HG03066 (cell line): ENCODE measurements around the gene DSP.

Experiments used
- ATAC-seq: cut with Tn5 transposase; IDR thresholded peaks from one replicate; pipeline ENCODE4 v1.9.1; 2021; ENCODE audit warnings: low read depth; ENCODE audit not compliant: unreplicated experiment

Gene DSP

DNA sequence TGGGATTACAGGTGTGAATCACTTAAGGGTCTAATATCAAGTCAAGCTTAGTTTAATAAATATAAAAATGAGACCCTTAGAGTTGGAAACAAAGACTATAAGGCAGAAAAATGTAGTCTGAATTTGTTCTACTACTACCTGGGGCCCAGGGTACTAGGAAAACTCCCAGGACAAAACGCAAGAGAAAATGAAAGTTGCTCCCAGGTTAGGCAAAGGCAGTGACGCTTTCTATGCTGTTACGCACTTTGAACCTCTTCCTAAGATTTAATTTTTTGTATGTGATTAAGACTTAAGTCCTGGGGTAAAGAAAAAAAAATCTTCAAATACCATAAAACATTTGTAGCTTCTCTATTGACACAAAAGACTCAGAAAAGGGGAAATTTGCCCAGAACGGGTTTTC is 17.3 kb downstream of the DSP start:
- ATAC-seq = no peak

DNA sequence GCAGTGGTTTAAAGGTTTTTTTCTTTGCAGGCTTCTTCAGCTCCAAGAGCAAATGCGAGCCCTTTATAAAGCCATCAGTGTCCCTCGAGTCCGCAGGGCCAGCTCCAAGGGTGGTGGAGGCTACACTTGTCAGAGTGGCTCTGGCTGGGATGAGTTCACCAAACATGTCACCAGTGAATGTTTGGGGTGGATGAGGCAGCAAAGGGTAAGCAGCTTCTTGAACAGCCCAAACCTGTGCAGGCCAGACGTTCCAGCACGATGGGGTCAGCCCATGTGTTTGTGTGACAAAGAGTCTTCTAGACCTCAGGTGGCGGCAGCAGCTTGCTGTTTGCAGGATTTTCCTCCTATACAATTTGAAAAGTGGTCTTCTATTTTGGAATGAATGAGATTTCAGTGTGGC is 17.7 kb downstream of the DSP start:
- ATAC-seq = no peak

DNA sequence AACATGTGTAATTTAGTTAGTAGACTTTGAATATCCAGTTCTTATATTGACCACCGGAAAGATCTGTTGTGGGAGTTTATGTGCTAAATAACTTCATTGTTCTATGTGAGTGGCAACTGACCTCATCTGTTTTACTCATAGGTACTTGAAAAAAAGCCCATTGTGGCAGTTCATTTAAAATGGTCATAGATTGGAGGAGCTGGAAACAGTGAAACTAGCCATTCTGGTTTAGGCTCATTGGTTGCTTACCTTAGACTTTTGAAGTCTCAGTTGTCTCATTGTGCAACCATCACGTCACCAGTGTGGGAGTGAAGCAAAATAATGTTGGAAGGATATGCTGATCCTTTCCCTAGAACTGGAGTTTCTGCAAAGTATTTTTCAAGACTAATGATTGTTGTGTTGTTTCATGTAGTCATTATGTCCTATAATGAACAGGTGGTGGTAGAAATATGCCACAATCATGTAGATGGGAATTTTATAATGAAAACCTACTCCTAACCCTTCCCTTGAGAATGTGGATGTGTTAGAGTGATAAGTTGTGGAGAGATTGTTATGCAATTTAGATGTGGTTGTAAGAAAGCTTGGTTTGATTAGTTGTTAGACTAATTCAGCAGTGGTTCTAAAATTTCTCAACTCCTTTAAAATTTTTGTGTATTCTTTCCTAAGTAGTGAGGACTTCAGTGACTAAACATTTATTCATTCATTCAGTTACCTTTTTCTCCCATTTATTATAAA is 18.3 kb downstream of the DSP start:
- ATAC-seq = no peak

DNA sequence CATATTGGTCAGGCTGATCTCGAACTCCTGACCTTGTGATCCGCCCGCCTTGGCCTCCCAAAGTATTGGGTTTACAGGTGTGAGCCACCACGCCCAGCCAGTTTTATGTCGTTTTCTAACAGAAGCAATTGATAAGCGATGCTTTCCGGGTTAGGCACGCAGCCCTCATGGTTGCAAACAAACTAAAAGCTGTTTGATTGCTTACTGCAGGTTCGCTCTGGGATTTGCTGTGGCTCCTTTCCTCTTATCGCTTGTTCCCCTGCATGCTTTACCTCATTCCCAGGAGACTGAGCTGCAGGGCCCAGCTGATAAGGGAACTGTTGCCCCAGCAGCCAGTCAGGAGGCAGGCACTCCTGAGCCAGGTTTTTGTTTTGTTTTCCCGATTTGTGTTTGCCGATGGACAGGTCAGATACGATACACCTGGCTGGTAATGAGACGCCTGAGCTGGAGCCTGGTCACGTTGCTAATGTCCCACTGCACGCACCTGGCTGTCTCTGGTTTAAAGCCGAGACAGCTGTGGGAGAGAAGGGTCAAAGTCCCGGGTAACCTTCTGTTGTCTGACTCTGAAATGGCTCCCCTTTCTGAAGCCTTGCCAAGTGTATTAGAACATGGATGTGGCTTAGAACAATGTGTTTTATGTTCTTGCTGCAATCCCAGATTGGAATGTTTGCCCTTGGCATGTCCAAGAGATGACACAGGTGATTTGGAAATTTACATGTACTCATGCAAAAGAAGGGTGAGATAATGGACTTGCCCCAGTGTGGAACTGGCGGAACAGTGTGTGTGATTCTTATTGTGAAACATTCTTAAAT is 19.9 kb downstream of the DSP start:
- no peak for ATAC-seq

DNA sequence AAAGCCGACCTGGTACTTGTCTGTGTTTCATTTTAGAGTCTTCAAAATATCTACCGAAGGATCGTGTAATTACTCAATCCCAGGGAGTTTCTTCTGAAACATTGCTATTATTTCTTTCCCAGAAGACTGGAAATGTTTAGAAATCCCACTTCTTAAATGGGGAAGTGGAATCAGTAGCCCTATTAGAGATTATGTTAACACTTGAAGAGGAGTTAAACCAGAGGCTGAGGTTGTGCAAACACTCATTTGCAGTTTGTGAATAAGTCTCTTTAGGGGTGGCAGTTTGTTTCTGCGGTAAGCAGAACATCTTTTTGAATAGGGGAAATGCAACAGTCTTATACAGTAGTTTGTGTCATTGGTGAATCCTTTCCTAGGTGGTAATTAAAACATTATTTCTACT is 21.3 kb downstream of the DSP start:
- ATAC-seq = no peak

DNA sequence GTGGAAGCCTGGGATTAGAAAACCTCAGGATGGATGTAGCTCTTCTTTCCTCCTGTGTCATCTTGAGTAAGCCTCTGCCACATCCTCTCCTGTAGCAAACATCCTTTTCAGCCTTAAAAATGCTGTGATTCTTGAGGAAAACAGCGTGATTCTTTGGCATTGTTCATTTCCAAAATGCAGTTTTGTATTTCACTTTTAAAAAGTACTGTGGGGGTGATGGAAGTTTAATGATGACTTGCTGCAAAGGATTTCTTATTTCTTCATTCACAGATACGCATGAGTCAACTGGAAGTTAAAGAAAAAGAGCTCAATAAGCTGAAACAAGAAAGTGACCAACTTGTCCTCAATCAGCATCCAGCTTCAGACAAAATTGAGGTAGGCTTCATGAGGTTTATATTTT is 24.6 kb downstream of the DSP start:
- no peak for ATAC-seq

DNA sequence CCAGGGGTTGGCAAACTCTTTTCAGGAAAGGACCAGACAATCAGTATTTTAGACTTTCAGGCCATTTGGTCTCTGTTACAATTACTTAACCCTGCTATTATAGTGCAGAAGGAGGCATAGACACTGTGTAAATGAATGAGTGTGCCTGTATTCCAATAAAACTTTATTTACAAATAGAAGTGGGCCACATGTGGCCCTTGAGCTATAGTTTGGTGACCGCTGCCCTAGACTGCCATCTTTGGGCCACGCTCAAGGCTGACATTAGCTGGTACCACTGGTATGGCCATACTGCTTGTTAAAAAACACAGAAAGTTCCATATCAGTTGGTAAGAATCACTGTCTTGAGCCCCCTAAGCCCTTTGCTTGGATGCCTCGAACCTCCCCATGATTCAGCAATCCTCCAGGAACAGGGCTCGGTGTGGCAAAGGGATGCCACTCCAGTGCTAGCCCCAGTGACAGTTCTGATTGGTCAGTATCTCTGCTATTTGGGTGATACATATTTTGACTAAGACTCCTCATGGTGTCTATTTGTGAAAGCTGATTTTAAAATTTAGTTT is 25.2 kb downstream of the DSP start:
- ATAC-seq = no peak

DNA sequence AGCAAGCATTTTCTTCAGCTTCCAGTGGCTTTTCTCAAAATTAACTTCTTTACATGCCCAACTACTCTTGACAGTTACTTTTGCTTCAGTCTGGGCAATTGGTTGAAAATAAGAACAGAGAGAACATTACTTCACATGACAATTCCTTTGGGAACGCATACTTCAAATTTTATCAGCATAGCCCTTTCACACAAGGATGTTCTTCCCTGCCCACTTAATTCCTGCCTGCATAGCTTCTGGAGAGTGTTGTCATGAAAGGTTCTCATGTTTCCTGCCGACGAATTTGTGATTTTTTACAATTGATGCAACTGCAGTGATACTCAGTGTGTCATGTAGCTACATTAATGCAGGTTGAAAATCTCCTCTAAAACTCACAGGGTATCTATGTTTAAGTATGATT is 26.6 kb downstream of the DSP start:
- ATAC-seq = no peak

DNA sequence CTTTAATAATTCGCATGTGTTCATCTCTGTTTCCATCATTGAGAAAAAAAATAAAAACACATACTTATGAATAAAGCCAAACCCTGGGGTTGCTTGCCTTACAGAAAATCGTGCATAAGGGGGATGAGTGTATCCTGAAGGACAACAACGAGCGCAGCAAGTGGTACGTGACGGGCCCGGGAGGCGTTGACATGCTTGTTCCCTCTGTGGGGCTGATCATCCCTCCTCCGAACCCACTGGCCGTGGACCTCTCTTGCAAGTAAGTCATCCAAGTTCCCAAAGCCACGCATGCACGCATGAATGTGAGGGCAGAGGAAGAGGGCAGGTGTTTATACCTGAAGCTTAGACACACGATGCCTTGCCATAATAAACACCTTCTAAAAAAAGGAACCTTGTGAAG is 27.6 kb downstream of the DSP start:
- ATAC-seq = no peak

DNA sequence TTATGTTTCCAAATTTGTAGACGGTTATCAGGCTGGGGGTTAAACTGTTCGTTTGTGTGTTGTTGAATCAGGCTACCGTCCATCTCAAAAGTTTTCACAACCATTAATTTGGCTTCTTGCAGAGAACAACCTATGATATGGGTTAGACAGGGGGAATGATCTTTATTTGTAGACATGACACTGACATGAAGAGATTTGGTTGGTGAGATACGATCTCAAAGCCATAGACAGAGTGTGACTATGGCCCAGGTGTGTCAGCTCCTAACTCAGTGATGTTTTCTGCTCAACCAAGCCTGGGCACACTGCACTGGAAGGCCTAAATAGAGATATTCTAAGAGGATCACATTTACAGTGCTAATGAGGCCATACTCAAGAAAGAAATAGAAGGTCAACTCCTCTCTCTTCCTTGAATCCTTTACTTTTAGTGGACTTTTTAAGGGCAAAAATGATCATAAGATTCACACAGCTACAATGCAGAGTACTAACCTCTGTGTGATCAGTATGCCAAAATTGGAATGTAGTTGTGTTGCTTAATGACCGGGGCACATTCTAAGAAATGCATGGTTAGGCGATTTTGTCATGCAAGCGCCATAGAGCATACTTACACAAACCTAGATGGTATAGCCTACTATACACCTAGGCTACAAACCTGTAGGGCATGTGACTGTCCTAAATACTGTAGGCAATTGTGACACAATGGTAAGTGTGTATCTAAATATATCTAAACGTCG is 30.9 kb downstream of the DSP start:
- ATAC-seq = no peak

DNA sequence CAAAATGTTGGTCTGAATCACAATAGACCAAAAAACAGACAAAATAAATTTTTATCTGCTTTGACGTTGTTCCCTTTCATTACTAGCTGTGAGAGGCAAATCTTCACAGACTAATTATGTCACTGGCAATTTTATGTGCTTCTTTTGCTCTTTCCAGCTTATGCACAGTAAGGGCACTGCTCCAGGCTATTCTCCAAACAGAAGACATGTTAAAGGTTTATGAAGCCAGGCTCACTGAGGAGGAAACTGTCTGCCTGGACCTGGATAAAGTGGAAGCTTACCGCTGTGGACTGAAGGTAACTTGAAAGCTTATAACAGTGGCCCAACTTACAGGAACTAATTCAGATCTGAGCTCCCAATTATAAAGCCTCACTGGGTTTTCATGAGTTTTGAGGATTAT is 33.0 kb downstream of the DSP start:
- no peak for ATAC-seq

DNA sequence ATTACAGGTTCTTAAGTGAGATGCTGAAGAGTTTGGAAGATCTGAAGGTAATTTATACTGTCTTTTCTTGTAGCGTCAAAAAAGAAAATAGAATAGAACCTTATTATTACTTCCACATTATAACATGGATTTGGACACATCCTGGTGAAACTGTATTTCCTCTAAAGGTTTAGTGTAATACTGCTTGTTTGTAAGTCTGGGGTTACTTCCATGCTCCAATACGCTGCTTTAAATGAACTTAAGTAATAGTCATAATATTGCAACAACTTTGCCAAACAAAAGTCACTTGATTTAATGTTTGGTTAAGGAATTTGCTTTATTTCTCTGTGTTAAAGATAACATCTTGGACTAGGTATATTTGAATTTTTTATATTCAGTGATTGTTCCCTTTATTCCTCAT is 37.0 kb downstream of the DSP start:
- ATAC-seq = no peak

DNA sequence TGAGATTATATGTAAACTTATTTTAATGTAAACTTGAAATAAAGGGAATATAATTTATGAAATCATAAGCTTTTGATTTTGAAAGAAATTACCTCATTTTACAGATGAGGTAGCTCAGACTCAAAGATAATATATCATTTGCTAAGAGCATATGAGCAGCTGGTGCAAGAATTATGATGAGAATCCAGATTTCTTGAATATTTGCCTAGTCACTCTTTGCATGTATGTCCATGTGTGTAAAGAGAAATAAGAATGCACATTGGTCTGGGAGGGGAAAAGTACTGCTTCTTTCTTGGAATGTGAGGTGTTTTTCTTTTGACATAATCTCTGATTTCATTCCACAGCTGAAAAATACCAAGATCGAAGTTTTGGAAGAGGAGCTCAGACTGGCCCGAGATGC is 37.5 kb downstream of the DSP start:
- no peak for ATAC-seq

DNA sequence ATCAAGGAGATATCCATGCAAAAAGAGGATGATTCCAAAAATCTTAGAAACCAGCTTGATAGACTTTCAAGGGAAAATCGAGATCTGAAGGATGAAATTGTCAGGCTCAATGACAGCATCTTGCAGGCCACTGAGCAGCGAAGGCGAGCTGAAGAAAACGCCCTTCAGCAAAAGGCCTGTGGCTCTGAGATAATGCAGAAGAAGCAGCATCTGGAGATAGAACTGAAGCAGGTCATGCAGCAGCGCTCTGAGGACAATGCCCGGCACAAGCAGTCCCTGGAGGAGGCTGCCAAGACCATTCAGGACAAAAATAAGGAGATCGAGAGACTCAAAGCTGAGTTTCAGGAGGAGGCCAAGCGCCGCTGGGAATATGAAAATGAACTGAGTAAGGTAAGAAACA is 38.4 kb downstream of the DSP start:
- no peak for ATAC-seq

DNA sequence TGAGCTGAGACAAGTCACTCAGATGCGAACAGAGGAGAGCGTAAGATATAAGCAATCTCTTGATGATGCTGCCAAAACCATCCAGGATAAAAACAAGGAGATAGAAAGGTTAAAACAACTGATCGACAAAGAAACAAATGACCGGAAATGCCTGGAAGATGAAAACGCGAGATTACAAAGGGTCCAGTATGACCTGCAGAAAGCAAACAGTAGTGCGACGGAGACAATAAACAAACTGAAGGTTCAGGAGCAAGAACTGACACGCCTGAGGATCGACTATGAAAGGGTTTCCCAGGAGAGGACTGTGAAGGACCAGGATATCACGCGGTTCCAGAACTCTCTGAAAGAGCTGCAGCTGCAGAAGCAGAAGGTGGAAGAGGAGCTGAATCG is 39.1 kb downstream of the DSP start:
- no peak for ATAC-seq

DNA sequence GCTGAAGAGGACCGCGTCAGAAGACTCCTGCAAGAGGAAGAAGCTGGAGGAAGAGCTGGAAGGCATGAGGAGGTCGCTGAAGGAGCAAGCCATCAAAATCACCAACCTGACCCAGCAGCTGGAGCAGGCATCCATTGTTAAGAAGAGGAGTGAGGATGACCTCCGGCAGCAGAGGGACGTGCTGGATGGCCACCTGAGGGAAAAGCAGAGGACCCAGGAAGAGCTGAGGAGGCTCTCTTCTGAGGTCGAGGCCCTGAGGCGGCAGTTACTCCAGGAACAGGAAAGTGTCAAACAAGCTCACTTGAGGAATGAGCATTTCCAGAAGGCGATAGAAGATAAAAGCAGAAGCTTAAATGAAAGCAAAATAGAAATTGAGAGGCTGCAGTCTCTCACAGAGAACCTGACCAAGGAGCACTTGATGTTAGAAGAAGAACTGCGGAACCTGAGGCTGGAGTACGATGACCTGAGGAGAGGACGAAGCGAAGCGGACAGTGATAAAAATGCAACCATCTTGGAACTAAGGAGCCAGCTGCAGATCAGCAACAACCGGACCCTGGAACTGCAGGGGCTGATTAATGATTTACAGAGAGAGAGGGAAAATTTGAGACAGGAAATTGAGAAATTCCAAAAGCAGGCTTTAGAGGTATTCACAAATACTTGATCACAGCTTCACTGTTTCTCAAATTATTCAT is 39.6 kb downstream of the DSP start:
- no peak for ATAC-seq

DNA sequence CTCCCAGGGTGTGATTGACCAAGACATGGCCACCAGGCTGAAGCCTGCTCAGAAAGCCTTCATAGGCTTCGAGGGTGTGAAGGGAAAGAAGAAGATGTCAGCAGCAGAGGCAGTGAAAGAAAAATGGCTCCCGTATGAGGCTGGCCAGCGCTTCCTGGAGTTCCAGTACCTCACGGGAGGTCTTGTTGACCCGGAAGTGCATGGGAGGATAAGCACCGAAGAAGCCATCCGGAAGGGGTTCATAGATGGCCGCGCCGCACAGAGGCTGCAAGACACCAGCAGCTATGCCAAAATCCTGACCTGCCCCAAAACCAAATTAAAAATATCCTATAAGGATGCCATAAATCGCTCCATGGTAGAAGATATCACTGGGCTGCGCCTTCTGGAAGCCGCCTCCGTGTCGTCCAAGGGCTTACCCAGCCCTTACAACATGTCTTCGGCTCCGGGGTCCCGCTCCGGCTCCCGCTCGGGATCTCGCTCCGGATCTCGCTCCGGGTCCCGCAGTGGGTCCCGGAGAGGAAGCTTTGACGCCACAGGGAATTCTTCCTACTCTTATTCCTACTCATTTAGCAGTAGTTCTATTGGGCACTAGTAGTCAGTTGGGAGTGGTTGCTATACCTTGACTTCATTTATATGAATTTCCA is 43.9 kb downstream of the DSP start:
- no peak for ATAC-seq

DNA sequence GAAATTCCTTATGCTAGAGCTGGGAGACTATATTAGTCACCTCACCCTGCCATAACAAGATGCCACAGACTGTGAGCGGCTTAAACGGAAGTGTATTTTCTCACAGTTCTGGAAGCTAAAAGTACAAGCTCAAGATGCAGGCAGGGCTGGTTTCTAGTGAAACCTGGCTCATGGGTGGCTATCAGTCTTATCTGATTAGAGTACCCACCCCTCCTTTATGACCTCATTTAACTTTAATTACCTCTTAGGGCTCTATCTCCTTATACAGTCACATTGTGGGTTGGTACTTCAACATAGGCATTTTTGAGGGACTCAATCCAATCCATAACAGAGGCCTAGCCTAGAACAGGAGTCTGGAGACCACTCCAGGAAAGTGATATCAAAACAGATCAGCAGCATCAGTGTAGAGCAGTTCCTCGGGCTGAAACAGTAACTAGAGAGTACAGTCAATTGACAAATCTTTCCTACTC is 46.2 kb downstream of the DSP start:
- ATAC-seq = no peak

DNA sequence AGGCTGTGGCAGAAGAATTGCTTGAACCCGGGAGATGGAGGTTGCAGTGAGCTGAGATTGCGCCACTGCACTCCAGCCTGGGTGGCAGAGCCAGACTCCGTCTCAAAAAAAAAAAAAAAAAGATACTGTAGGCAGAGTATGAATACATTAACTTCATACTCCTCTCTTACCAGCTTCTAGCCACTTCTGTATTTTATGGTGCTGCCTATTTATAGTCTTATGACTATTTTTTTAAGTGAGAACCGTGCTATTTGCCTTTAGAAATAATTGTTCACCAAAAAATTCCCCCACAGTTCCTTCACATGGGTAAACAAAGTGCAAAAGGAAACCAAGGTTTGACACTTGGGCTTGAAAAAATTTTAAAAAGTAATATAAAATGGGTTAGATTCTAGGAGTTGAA is 47.0 kb downstream of the DSP start:
- ATAC-seq = no peak

DNA sequence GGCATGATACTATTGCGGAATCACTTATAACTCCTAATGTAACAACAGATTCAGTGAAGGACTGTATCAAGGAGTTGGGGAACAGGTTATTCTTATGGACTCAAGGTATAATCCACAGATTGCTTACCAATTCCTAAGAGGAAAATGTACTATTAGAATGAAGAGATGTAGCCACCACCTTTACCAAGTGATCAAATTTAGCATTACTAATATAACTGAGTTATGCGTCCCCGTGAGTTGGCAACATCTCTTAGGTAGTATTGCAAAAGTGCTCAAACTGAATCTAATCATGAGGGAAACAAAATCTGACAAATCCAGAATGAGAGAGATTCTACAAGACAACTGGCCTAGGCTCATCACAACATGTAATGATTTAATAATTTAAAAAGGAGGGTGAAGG is 47.8 kb downstream of the DSP start:
- ATAC-seq = no peak
